H9 (cell line): Measurements from ENCODE around the gene RALA. TPM values are rescaled to one million over a fixed set of nuclear protein-coding genes. Genes with fewer than 3 reads are reported as not detected.
A peak's percentile ranks its signal among the peaks of the same experiment; 100 is the strongest.

Experiments used
- DNase-seq: peaks from one replicate; pipeline ENCODE4 v3.0.0-alpha.2; 2017
- H2AFZ ChIP-seq: one replicate; pipeline ENCODE4 v1.6.1; 2013; ENCODE audit warnings: mild to moderate bottlenecking, low read length, control low read depth, moderate library complexity
- H2AK5ac ChIP-seq: 2 replicates; pipeline ENCODE4 v1.6.1; 2013; ENCODE audit warnings: low read length, control low read depth, mixed read lengths; ENCODE audit not compliant: insufficient read length
- H2BK120ac ChIP-seq: one replicate; pipeline ENCODE4 v1.6.1; 2013; ENCODE audit warnings: low read depth, mild to moderate bottlenecking, low read length, control low read depth, inconsistent platforms; ENCODE audit not compliant: poor library complexity, severe bottlenecking
- H2BK12ac ChIP-seq: 2 replicates; pipeline ENCODE4 v1.6.1; 2013; ENCODE audit warnings: low read length, control low read depth, mixed read lengths, low read depth; ENCODE audit not compliant: insufficient read length
- H2BK15ac ChIP-seq: 2 replicates; pipeline ENCODE4 v1.6.1; 2013; ENCODE audit warnings: low read depth, low read length, control low read depth
- H2BK20ac ChIP-seq: one replicate; pipeline ENCODE4 v1.6.1; 2013; ENCODE audit warnings: low read depth, mild to moderate bottlenecking, low read length, control low read depth, inconsistent platforms; ENCODE audit not compliant: poor library complexity, severe bottlenecking
- H2BK5ac ChIP-seq: 2 replicates; pipeline ENCODE4 v1.6.1; 2013; ENCODE audit warnings: low read length, control low read depth, mixed read lengths; ENCODE audit not compliant: insufficient read length
- H3K14ac ChIP-seq: 2 replicates; pipeline ENCODE4 v1.6.1; 2013; ENCODE audit warnings: low read length, control low read depth; ENCODE audit not compliant: insufficient read depth
- H3K18ac ChIP-seq: 2 replicates; pipeline ENCODE4 v1.6.1; 2013; ENCODE audit warnings: low read depth, mild to moderate bottlenecking, mixed read lengths, low read length, control low read depth; ENCODE audit not compliant: insufficient read length
- H3K23ac ChIP-seq: 2 replicates; pipeline ENCODE4 v1.6.1; 2013; ENCODE audit warnings: low read length, control low read depth, mixed read lengths, low read depth; ENCODE audit not compliant: insufficient read length
- H3K23me2 ChIP-seq: 2 replicates; pipeline ENCODE4 v1.6.1; 2013; ENCODE audit warnings: low read depth, mild to moderate bottlenecking, mixed read lengths, low read length, control low read depth; ENCODE audit not compliant: insufficient read length, poor library complexity, severe bottlenecking
- H3K27ac ChIP-seq: 2 replicates; pipeline ENCODE4 v1.5.1; 2013; ENCODE audit warnings: low read length, control low read depth, mixed read lengths, low read depth; ENCODE audit not compliant: insufficient read length
- H3K27me3 ChIP-seq: 2 replicates; pipeline ENCODE4 v1.6.1; 2013; ENCODE audit warnings: low read length, control low read depth, inconsistent platforms; ENCODE audit not compliant: insufficient read depth
- H3K4ac ChIP-seq: 2 replicates; pipeline ENCODE4 v1.6.1; 2013; ENCODE audit warnings: low read depth, mild to moderate bottlenecking, control low read depth, inconsistent platforms, low read length, moderate library complexity
- H3K4me1 ChIP-seq: 2 replicates; pipeline ENCODE4 v1.6.1; 2013; ENCODE audit warnings: low read length, control low read depth, inconsistent platforms; ENCODE audit not compliant: insufficient read depth
- H3K4me2 ChIP-seq: 2 replicates; pipeline ENCODE4 v1.6.1; 2013; ENCODE audit warnings: low read length, control low read depth, mixed read lengths; ENCODE audit not compliant: insufficient read length, insufficient read depth
- H3K56ac ChIP-seq: 2 replicates; pipeline ENCODE4 v1.6.1; 2013; ENCODE audit warnings: low read depth, mild to moderate bottlenecking, mixed read lengths, low read length, control low read depth; ENCODE audit not compliant: insufficient read length
- H3K79me1 ChIP-seq: 2 replicates; pipeline ENCODE4 v1.6.1; 2013; ENCODE audit warnings: low read depth, mild to moderate bottlenecking, moderate library complexity, low read length, control low read depth, inconsistent platforms; ENCODE audit not compliant: insufficient read depth, poor library complexity, severe bottlenecking
- H3K79me2 ChIP-seq: 2 replicates; pipeline ENCODE4 v1.6.1; 2013; ENCODE audit warnings: low read length, control low read depth, inconsistent platforms; ENCODE audit not compliant: insufficient read depth
- H3K9ac ChIP-seq: 2 replicates; pipeline ENCODE4 v1.6.1; 2013; ENCODE audit warnings: low read length, control low read depth, mixed read lengths; ENCODE audit not compliant: insufficient read length; ENCODE audit errors: extremely low read depth
- H3K9me3 ChIP-seq: one replicate; pipeline ENCODE4 v1.6.1; 2013; ENCODE audit warnings: low read depth, low read length, inconsistent platforms; ENCODE audit not compliant: control insufficient read depth
- H3T11ph ChIP-seq: one replicate; pipeline ENCODE4 v1.6.1; 2013; ENCODE audit warnings: mild to moderate bottlenecking, low read length, control low read depth, inconsistent platforms
- H4K20me1 ChIP-seq: one replicate; pipeline ENCODE4 v1.6.1; 2013; ENCODE audit not compliant: control insufficient read depth, insufficient read length, insufficient read depth
- H4K5ac ChIP-seq: 2 replicates; pipeline ENCODE4 v1.6.1; 2013; ENCODE audit warnings: low read depth, mild to moderate bottlenecking, mixed read lengths, low read length, control low read depth; ENCODE audit not compliant: insufficient read length
- H4K8ac ChIP-seq: replicated peaks from 2 replicates; pipeline ENCODE4 v1.6.1; 2013; ENCODE audit warnings: low read length, control low read depth, mixed read lengths, low read depth; ENCODE audit not compliant: insufficient read length
- H4K91ac ChIP-seq: 2 replicates; pipeline ENCODE4 v1.6.1; 2013; ENCODE audit warnings: low read depth, mild to moderate bottlenecking, moderate library complexity, mixed read lengths, low read length, control low read depth; ENCODE audit not compliant: insufficient read length
- H3K27ac Mint-ChIP-seq, 3 experiments: 2 replicates in 2 of 3; 3 replicates in 1 of 3; pipeline ENCODE4 v1.8.0; 2020 to 2021; ENCODE audit warnings: mixed read lengths in 3 of 3, mild to moderate bottlenecking in 1 of 3, moderate library complexity in 1 of 3
- H3K27me3 Mint-ChIP-seq: 2 replicates; pipeline ENCODE4 v1.8.0; 2021; ENCODE audit warnings: low read depth, mild to moderate bottlenecking, moderate library complexity, mixed read lengths
- H3K36me3 Mint-ChIP-seq, 3 experiments: 2 replicates in 2 of 3; 3 replicates in 1 of 3; pipeline ENCODE4 v1.8.0; 2020 to 2021; ENCODE audit warnings: low read depth in 3 of 3, mixed read lengths in 3 of 3; ENCODE audit not compliant: insufficient read depth in 1 of 3
- H3K4me1 Mint-ChIP-seq, 2 experiments: 2 replicates each; pipeline ENCODE4 v1.8.0; 2020; ENCODE audit warnings: mixed read lengths in 2 of 2
- H3K4me3 Mint-ChIP-seq, 2 experiments: 2 replicates in 1 of 2; 3 replicates in 1 of 2; pipeline ENCODE4 v1.8.0; 2020 to 2021; ENCODE audit warnings: mild to moderate bottlenecking in 2 of 2, mixed read lengths in 2 of 2, moderate library complexity in 1 of 2
- H3K9me3 Mint-ChIP-seq, 2 experiments: 2 replicates in 1 of 2; 3 replicates in 1 of 2; pipeline ENCODE4 v1.8.0; 2020; ENCODE audit warnings: mild to moderate bottlenecking in 2 of 2, mixed read lengths in 2 of 2, moderate library complexity in 1 of 2
- WGBS: extraction: QIAGEN DNeasy Blood & Tissue Kit; methylation state at CpG from one replicate; pipeline ENCODE4 v1.1.7; 2013; ENCODE audit warnings: missing lambda C conversion rate, low lambda C conversion rate, mixed read lengths; ENCODE audit not compliant: insufficient read length; ENCODE audit errors: extremely low coverage; 5-methylcytosine and 5-hydroxymethylcytosine counted together
- total RNA-seq: library from RNA; stranded (reverse); gene quantifications from 2 replicates; pipeline ENCODE4 v1.2.1, GENCODE V29; 2021
- TF ChIP-seq, protein P1 (sequence below): fragments of 200-600 bp; sonication (generic); conservative IDR thresholded peaks from 3 replicates; pipeline ENCODE4 v1.8.0; 2021; ENCODE audit warnings: antibody characterized with exemption, mild to moderate bottlenecking

RALA gene
- total RNA-seq, 1 experiment from 2014 or later, result 57.5 TPM

DNA sequence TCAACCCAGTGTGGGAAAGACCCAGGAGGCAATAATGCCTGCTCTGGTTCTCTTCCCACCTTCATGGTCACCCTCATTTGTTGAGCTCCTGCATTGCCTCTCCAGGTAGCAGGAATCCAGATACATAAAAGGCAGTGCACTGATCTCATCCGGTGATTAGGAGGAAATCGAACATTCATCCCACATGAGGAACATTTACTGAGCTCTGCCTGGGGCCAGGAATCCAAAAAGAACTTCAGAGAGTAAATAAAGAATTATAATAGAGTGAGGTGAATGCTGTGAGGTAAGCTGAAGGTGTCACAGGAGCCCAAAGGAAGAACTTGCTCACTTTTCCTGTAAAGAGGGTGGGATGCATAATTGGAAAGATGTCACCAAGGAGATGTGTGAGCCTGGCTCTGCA, 121.2 kb downstream of the RALA start:
- H3K36me3 Mint-ChIP-seq, result peaks cover 0 to 7% (median 3%) of the 10 kb centered on the region in 3 experiments; a peak in 3 of 7 replicates
- Histone ChIP-seq H3K27ac (no peak overlapping the region), H4K5ac (no peak overlapping the region)

More for the DNA sequence above, 121.2 kb downstream of the RALA start:
- Histone ChIP-seq H2AFZ (no peak overlapping the region), H4K20me1 (no peaks in the 10 kb centered on the region), H2BK120ac (no peak overlapping the region), H3K79me2 (no peaks in the 10 kb centered on the region), H3K4me2 (no peak overlapping the region), H3K4me1 (peaks cover 3% of the 10 kb centered on the region; the same call in 1 of the 2 replicates), H2BK12ac (no peak overlapping the region), H2BK20ac (no peak overlapping the region), H2BK15ac (no peak overlapping the region), H3K79me1 (no peaks in the 10 kb centered on the region), H4K91ac (no peak overlapping the region), H3K27me3 (no peaks in the 10 kb centered on the region), H3K23me2 (no peaks in the 10 kb centered on the region), H3K23ac (no peak overlapping the region), H2BK5ac (no peak overlapping the region), H3K18ac (no peak overlapping the region), H4K8ac (no peak overlapping the region), H3K14ac (no peak overlapping the region), H3K56ac (no peak overlapping the region), H3K4ac (no peak overlapping the region), H3T11ph (no peak overlapping the region), H2AK5ac (no peak overlapping the region), H3K9ac (no peak overlapping the region), H3K9me3 (no peaks in the 10 kb centered on the region)
- TF ChIP-seq, protein P1, sequence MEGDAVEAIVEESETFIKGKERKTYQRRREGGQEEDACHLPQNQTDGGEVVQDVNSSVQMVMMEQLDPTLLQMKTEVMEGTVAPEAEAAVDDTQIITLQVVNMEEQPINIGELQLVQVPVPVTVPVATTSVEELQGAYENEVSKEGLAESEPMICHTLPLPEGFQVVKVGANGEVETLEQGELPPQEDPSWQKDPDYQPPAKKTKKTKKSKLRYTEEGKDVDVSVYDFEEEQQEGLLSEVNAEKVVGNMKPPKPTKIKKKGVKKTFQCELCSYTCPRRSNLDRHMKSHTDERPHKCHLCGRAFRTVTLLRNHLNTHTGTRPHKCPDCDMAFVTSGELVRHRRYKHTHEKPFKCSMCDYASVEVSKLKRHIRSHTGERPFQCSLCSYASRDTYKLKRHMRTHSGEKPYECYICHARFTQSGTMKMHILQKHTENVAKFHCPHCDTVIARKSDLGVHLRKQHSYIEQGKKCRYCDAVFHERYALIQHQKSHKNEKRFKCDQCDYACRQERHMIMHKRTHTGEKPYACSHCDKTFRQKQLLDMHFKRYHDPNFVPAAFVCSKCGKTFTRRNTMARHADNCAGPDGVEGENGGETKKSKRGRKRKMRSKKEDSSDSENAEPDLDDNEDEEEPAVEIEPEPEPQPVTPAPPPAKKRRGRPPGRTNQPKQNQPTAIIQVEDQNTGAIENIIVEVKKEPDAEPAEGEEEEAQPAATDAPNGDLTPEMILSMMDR, result no peak
- Mint-ChIP-seq H3K4me1 (peaks cover 19 to 21% of the 10 kb centered on the region in 2 experiments), H3K27ac (peak overlapping the region in 1 of 3 experiments; percentile 19; a peak in 1 of 7 replicates), H3K27me3 (no peaks in the 10 kb centered on the region), H3K9me3 (no peaks in the 10 kb centered on the region; a peak in 1 of 5 replicates), H3K4me3 (no peak overlapping the region)
- WGBS, result no CpG with 5 or more reads among the region's 2 CpGs
- DNase-seq, result no peak
